ENCODE measurements around the gene OCA2.

DNA sequence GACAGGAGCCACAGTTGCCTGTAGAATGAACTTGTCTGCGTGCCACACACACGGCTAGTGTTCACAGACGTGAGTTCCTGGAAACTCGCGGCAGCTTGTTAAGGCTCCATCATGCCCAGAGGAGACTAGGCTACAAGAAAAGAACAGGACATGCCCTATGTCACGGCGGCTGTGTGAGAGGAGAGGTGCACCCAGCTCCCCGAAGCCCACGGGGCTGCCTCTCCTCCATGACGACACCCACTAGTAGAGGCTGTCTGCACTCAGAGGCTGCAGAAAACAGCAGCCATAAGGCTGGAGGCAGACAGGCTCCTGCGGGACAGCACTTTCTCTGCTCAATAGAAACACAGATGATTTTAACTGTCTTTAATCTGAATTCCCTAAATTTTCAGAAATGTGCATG is 19.0 kb upstream of the OCA2 start:
- TF ChIP-seq, protein P1, sequence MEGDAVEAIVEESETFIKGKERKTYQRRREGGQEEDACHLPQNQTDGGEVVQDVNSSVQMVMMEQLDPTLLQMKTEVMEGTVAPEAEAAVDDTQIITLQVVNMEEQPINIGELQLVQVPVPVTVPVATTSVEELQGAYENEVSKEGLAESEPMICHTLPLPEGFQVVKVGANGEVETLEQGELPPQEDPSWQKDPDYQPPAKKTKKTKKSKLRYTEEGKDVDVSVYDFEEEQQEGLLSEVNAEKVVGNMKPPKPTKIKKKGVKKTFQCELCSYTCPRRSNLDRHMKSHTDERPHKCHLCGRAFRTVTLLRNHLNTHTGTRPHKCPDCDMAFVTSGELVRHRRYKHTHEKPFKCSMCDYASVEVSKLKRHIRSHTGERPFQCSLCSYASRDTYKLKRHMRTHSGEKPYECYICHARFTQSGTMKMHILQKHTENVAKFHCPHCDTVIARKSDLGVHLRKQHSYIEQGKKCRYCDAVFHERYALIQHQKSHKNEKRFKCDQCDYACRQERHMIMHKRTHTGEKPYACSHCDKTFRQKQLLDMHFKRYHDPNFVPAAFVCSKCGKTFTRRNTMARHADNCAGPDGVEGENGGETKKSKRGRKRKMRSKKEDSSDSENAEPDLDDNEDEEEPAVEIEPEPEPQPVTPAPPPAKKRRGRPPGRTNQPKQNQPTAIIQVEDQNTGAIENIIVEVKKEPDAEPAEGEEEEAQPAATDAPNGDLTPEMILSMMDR (CRISPR knock-in tag; IDR thresholded peaks at IDR 0.05), result no peak
- no peak for TF ChIP-seq JUNB (CRISPR knock-in tag; IDR thresholded peaks at IDR 0.05; ENCODE audit: borderline replicate concordance)
- no peak for TF ChIP-seq NPAS2 (CRISPR knock-in tag; IDR thresholded peaks at IDR 0.05; ENCODE audit: borderline replicate concordance)
- TF ChIP-seq NCOA5 (CRISPR knock-in tag; IDR thresholded peaks at IDR 0.05), result no peak
- TF ChIP-seq MYC (CRISPR knock-in tag; IDR thresholded peaks at IDR 0.05; ENCODE audit: borderline replicate concordance), result no peak
- no peak for TF ChIP-seq GATA4 (IDR thresholded peaks at IDR 0.05; ENCODE audit: borderline replicate concordance, low read depth)

All from HepG2 (cell line).